ENCODE results near the gene CTCFL.

DNA sequence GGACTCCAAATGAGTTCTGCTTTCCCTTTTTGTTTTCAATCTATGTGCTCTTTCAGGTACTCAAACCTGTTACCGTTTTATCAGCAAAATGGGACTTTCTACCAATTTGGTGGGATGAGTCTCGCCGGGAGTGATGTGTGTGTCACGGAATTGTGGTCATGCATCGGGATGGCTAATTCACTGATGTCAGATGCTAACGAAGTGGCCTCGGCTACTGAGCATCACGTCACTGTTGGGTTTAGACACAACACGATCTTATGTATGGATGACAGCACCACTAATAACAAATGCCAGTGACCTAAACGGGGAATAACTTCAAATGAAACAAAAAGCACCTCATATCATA, 34.3 kb upstream of the CTCFL start:
- TF ChIP-seq, protein P1, sequence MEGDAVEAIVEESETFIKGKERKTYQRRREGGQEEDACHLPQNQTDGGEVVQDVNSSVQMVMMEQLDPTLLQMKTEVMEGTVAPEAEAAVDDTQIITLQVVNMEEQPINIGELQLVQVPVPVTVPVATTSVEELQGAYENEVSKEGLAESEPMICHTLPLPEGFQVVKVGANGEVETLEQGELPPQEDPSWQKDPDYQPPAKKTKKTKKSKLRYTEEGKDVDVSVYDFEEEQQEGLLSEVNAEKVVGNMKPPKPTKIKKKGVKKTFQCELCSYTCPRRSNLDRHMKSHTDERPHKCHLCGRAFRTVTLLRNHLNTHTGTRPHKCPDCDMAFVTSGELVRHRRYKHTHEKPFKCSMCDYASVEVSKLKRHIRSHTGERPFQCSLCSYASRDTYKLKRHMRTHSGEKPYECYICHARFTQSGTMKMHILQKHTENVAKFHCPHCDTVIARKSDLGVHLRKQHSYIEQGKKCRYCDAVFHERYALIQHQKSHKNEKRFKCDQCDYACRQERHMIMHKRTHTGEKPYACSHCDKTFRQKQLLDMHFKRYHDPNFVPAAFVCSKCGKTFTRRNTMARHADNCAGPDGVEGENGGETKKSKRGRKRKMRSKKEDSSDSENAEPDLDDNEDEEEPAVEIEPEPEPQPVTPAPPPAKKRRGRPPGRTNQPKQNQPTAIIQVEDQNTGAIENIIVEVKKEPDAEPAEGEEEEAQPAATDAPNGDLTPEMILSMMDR (conservative IDR thresholded peaks at IDR 0.05; ENCODE audit: low read depth, low read length): no peak
- TF ChIP-seq EZH2 (IDR thresholded peaks at IDR 0.05; ENCODE audit: borderline replicate concordance, low read depth, low read length, poor library complexity, severe bottlenecking): no peak

Measured in A673 (cell line).